ENCODE results near the gene ABCA2. TPM values are rescaled to one million over a fixed set of nuclear protein-coding genes. Genes with fewer than 3 reads are reported as not detected.

ABCA2 gene
- total and polyA plus RNA-seq, 9 of the 15 experiments (the other 6 are each of a cell fraction or from before 2014, with no cell fraction given), result 0.69 to 16.3 (median 6.1) TPM; not detected in 2

GRCh38 chr9:137064880-137065164, 36.8 kb upstream of the ABCA2 start (continued):
- TF ChIP-seq ZBTB40 (IDR thresholded peaks at IDR 0.05) (no peak), ZBTB40 (CRISPR knock-in tag; IDR thresholded peaks at IDR 0.05) (no peak), ZNF316 (IDR thresholded peaks at IDR 0.05) (no peak), ZNF224 (CRISPR knock-in tag; IDR thresholded peaks at IDR 0.05) (no peak), ZNF23 (CRISPR knock-in tag; IDR thresholded peaks at IDR 0.05) (no peak), DNMT1 (IDR thresholded peaks at IDR 0.05) (no peak), HMG20A (CRISPR knock-in tag; conservative IDR thresholded peaks at IDR 0.05) (no peak), PML (IDR thresholded peaks at IDR 0.05; ENCODE audit: low read length) (no peak), EWSR1 (IDR thresholded peaks at IDR 0.05; ENCODE audit: borderline replicate concordance, low read depth, partially characterized antibody) (no peak), POLR3G (IDR thresholded peaks at IDR 0.05; ENCODE audit: extremely low read depth, insufficient read length, insufficient replicate concordance) (no peak)
